SK-N-SH (cell line): ENCODE data around the gene MON1A.

Experiments
- TF ChIP-seq, protein P1 (sequence below): fragments of 200-600 bp; sonication (generic); IDR thresholded peaks from 2 replicates; pipeline ENCODE4 v1.6.1; 2017; ENCODE audit warnings: antibody characterized with exemption, mild to moderate bottlenecking, moderate library complexity
- TF ChIP-seq, protein P2 (sequence below): IDR thresholded peaks from 2 replicates; pipeline ENCODE4 v1.4.0; 2012; ENCODE audit warnings: low read depth

DNA sequence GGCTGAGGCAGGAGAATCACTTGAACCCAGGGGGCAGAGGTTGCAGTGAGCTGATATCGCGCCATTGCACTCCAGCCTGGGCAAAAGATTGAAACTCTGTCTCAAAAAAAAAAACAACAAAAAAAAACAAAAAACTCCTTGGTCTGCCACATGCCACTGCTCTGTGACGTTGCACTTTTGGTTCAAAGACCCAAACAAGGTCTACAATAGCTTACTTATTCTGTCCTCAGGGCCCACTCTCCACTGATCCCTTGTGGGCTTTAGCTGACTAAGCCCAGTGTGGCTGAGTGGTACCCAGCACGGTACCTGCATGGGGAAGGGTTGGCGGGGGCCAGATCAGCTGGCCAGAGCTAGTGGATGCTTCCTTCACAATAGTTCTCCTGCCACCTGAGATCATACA is 1.8 kb downstream of the MON1A start:
- TF ChIP-seq, protein P1, sequence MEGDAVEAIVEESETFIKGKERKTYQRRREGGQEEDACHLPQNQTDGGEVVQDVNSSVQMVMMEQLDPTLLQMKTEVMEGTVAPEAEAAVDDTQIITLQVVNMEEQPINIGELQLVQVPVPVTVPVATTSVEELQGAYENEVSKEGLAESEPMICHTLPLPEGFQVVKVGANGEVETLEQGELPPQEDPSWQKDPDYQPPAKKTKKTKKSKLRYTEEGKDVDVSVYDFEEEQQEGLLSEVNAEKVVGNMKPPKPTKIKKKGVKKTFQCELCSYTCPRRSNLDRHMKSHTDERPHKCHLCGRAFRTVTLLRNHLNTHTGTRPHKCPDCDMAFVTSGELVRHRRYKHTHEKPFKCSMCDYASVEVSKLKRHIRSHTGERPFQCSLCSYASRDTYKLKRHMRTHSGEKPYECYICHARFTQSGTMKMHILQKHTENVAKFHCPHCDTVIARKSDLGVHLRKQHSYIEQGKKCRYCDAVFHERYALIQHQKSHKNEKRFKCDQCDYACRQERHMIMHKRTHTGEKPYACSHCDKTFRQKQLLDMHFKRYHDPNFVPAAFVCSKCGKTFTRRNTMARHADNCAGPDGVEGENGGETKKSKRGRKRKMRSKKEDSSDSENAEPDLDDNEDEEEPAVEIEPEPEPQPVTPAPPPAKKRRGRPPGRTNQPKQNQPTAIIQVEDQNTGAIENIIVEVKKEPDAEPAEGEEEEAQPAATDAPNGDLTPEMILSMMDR, result no peak
- TF ChIP-seq, protein P2, sequence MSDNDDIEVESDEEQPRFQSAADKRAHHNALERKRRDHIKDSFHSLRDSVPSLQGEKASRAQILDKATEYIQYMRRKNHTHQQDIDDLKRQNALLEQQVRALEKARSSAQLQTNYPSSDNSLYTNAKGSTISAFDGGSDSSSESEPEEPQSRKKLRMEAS, result no peak
